Left ventricle myocardium inferior (tissue), 1 donor: ENCODE data around the gene HDAC8. TPM values are rescaled to one million over a fixed set of nuclear protein-coding genes. Genes with fewer than 3 reads are reported as not detected.

ENCODE experiments used
- DNase-seq: peaks from one replicate; pipeline ENCODE4 v3.0.0-alpha.2; 2020
- H3K27ac ChIP-seq: fragments of 200-600 bp; replicated peaks from 2 replicates; pipeline ENCODE4 v1.8.0; 2021
- H3K27me3 ChIP-seq: fragments of 200-600 bp; 2 replicates; pipeline ENCODE4 v1.8.0; 2021; ENCODE audit warnings: low read depth
- H3K36me3 ChIP-seq: fragments of 200-600 bp; 2 replicates; pipeline ENCODE4 v1.8.0; 2021
- H3K4me1 ChIP-seq: fragments of 200-600 bp; 2 replicates; pipeline ENCODE4 v1.8.0; 2021
- H3K4me3 ChIP-seq: fragments of 200-600 bp; 2 replicates; pipeline ENCODE4 v1.8.0; 2021; ENCODE audit warnings: mild to moderate bottlenecking, moderate library complexity
- H3K9me3 ChIP-seq: fragments of 200-600 bp; replicated peaks from 2 replicates; pipeline ENCODE4 v1.8.0; 2021
- intact Hi-C: fragments of 100-400 bp; cut with micrococcal nuclease; formaldehyde crosslinking; loops from one replicate; pipeline ENCODE4 v1.11.0; 2022
- total RNA-seq: library from RNA; stranded (reverse); fragmentation: NEBNext Ultra II Directional; extraction: Animal tissue kit (Norgen Biotek cat#: 25700); gene quantifications from one replicate; pipeline ENCODE4 v1.2.1, GENCODE V29; 2021
- TF ChIP-seq, protein P1 (sequence below): fragments of 200-600 bp; IDR thresholded peaks from 2 replicates; pipeline ENCODE4 v1.8.0; 2021; ENCODE audit warnings: antibody characterized with exemption, mild to moderate bottlenecking, borderline replicate concordance
- donor health status: DM: no; HTN: yes; CAD: no; lungs with severe emphysema.

The HDAC8 gene
- total RNA-seq, 1 donor from 2014 or later = 19.3 TPM

DNA sequence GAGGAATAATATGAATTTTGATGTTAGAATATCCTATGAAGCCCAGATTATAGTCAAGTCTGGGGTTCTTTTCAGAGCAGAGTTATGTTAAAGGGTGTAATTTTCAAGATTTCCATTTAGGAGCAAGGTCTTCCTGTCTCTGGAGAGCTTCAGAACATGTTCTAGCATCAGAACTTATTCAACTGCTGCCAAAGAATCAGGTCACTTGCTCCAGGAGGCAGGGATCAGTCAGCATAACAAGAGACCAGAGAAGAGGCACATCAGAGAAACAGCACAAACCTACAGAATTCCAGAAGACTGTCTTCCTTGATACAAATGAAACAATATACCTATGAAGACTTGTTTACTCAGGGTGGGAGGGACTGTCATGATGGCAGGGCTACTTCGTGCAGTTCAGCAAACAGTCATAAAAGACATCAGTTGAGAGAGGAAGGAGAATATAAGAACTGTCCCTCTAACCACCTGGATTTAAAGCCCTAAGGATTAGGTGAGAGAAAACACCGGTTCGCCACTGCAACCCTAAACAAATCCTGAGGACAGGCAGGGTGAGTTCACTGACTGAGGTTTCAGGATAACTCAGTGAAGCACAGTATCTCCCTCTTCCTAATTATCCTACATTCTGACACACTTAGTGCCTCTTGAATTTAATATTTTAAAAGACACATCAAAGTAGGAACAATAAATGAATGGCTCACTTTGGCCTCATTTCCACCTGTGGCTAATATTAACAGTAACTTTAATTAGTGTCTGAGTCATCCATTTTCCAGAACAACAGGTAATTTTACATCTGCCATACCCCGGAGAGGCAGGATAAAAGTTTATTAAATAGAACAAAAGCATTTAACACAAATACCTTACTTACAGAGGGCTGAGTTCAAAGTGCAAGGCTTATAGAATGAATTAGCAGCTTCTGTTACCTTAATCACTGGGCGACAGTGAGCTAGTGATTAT, 93.0 kb downstream of the HDAC8 start:
- intact Hi-C loops = no loop called here
- TF ChIP-seq, protein P1, sequence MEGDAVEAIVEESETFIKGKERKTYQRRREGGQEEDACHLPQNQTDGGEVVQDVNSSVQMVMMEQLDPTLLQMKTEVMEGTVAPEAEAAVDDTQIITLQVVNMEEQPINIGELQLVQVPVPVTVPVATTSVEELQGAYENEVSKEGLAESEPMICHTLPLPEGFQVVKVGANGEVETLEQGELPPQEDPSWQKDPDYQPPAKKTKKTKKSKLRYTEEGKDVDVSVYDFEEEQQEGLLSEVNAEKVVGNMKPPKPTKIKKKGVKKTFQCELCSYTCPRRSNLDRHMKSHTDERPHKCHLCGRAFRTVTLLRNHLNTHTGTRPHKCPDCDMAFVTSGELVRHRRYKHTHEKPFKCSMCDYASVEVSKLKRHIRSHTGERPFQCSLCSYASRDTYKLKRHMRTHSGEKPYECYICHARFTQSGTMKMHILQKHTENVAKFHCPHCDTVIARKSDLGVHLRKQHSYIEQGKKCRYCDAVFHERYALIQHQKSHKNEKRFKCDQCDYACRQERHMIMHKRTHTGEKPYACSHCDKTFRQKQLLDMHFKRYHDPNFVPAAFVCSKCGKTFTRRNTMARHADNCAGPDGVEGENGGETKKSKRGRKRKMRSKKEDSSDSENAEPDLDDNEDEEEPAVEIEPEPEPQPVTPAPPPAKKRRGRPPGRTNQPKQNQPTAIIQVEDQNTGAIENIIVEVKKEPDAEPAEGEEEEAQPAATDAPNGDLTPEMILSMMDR = no peak
- Histone ChIP-seq H3K4me3 (no peak overlapping the region), H3K27ac (no peak overlapping the region), H3K9me3 (no peaks in the 10 kb centered on the region), H3K4me1 (no peaks in the 10 kb centered on the region), H3K36me3 (peaks cover 8% of the 10 kb centered on the region), H3K27me3 (no peaks in the 10 kb centered on the region)
- no peak for DNase-seq

DNA sequence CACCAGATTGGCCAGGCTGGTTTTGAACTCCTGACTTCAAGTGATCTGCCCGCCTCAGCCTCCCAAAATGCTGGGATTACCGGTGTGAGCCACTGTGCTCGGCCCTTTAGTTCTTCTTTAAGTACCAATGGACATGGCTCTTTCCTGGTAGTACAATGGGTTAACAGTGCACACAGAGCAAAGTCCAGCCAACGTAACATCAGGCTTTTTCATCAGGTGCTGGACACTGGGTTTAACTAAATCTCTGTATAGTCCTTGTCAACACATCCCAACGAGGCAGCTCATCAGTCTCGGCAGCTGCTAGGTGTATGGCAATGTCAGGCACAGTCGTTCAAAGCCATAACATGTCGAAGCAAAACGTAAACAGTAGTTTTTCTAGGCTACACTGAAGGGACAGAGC, 93.8 kb downstream of the HDAC8 start:
- H3K4me3 ChIP-seq = no peak overlapping the region
- peaks cover 8% of the 10 kb centered on the region for H3K36me3 ChIP-seq
- TF ChIP-seq, protein P1 = no peak
- H3K9me3 ChIP-seq = no peaks in the 10 kb centered on the region
- no peak for DNase-seq
- intact Hi-C loops = no loop called here
- no peaks in the 10 kb centered on the region for H3K27me3 ChIP-seq
- no peaks in the 10 kb centered on the region for H3K4me1 ChIP-seq
- H3K27ac ChIP-seq = no peak overlapping the region

DNA sequence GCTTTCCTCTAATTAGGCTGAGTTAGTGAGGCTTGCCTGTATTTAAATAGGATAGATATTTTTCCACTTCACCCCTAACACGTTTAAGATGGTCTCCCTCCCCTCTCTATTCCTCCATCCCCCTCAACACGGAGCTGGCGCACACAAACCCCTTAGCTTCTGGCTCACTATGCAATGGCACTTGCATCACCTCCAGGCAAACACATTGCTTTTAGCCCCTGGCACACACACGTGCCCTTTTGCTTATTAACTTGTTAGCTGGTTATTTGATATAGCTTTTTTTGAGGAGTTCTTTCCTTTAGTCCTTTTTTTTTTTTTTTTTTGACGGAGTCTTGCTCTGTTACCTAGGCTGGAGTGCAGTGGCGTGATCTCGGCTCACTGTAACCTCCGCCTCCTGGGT, 94.3 kb downstream of the HDAC8 start:
- H3K9me3 ChIP-seq = no peaks in the 10 kb centered on the region
- H3K27me3 ChIP-seq = no peaks in the 10 kb centered on the region
- no peak overlapping the region for H3K4me3 ChIP-seq
- no peaks in the 10 kb centered on the region for H3K4me1 ChIP-seq
- intact Hi-C loops = no loop called here
- no peak overlapping the region for H3K27ac ChIP-seq
- peaks cover 7% of the 10 kb centered on the region for H3K36me3 ChIP-seq
- TF ChIP-seq, protein P1 = no peak
- no peak for DNase-seq

DNA sequence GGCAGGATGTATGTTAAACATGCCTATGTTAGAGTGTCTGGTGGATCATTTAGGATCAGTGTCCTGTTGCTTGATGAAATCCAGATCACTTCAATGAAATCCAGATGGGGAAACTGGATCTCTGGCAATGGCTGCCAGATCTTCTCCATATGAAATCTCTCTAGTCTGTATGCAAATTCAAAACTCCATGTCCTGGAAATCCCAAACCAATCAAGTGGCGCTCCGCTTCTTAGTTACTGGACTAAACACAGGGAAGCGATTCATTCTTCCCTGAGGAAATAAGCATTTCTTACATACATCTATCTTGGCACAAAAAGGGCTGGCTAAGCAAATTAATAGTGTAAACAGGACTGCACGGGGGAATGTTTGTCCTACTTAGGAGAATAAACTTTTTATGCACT, 94.9 kb downstream of the HDAC8 start:
- H3K9me3 ChIP-seq = no peaks in the 10 kb centered on the region
- H3K4me3 ChIP-seq = no peak overlapping the region
- DNase-seq = no peak
- peaks cover 1% of the 10 kb centered on the region for H3K36me3 ChIP-seq
- intact Hi-C loops = no loop called here
- TF ChIP-seq, protein P1 = no peak
- no peak overlapping the region for H3K27ac ChIP-seq
- H3K4me1 ChIP-seq = no peaks in the 10 kb centered on the region
- no peaks in the 10 kb centered on the region for H3K27me3 ChIP-seq

DNA sequence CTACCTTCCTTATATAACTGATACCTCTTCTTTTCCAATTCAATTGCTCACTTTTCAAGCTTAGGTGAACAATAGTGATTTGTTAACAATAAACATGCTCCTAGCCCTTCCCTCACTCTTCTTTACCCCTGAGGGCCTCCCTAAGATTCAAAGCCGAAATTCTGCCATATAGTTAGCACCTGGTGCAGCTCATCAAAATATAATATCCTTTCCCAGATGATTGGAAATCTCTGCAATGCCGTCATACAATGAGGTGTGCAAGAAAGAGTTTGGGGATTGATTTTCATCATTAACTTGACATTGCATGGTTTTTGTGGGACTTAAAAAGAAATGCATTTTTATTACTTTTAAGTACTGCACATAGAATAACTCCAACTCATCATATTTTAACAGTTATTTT, 95.3 kb downstream of the HDAC8 start:
- DNase-seq = no peak
- TF ChIP-seq, protein P1 = no peak
- no peak overlapping the region for H3K27ac ChIP-seq
- H3K36me3 ChIP-seq = no peaks in the 10 kb centered on the region
- no peaks in the 10 kb centered on the region for H3K9me3 ChIP-seq
- no peak overlapping the region for H3K4me3 ChIP-seq
- intact Hi-C loops = no loop called here
- H3K4me1 ChIP-seq = no peaks in the 10 kb centered on the region
- no peaks in the 10 kb centered on the region for H3K27me3 ChIP-seq
